ENCODE data around the gene GBP1.

The GBP1 gene

GRCh38 chr1:89005286-89006151, 59.5 kb downstream of the GBP1 start:
- no peak for DNase-seq
